HTERT RPE-1 (cell line): ENCODE results near the gene CXCR5.

Source experiments
- in situ Hi-C: fragments of 300-500 bp; cut with MboI; formaldehyde crosslinking; loops from 4 replicates; pipeline ENCODE4 v1.14.3; 2020; ENCODE audit warnings: low sequenced_read_pairs

Gene CXCR5

DNA sequence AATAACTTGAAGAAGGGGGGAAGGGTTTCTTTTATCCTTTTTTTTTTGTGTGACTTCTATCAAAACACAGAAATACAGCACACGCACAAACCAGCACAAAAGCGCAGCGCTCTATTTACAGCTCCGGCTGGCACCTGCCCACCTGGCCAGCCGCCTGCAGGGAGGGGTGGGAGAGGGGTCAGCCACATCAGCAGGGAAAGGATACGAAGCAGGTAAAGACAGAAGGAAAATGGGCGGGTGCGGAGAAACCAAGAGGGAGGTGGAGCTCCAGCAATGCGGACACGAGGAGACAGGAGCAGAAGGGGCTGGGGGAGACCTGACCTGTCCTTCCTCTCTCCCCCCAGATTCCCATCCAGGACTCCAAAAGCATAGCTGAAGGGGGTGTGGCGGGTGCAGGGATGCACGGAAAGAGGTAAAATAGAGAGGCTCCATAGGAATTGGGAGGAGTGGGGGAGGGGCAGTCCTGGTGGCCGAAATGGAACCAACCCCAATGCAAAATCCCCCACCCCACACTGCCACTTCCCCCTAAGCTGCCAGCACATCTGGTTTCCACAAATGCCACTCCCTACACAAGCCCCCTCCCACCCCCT lies 14.1 kb downstream of the CXCR5 start:
- in situ Hi-C loops: no loop called here

- in situ Hi-C loops: no loop called here
Measured at GRCh38 chr11:118898400-118899295, 15.0 kb downstream of the CXCR5 start.

DNA sequence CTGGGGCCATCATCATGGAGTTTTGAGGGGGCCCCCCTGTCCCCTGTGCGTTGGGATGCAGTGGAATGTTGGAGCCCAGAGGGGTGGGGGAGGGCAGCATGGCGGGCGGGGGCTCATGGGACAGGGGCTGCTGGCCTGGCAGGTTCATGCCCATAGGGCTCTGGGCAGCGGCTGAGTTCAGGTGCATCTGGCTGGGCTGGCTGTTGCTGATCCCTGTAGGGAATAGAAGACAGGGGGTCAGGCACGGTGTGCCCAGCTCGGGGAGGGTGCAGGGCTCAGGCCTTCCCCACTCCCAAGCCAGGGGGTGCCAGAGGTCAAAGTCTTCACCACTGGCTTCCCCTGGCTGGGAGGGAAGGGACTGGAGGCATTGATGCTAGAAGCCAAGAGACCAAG lies 15.6 kb downstream of the CXCR5 start:
- in situ Hi-C loops: no loop called here

GRCh38 chr11:118899706-118900360 lies 16.1 kb downstream of the CXCR5 start:
- in situ Hi-C loops: no loop called here

- in situ Hi-C loops: no loop called here
Measured at GRCh38 chr11:118900535-118901384, 17.1 kb downstream of the CXCR5 start.

- in situ Hi-C loops: no loop called here
Measured at GRCh38 chr11:118901494-118902335, 18.0 kb downstream of the CXCR5 start.

DNA sequence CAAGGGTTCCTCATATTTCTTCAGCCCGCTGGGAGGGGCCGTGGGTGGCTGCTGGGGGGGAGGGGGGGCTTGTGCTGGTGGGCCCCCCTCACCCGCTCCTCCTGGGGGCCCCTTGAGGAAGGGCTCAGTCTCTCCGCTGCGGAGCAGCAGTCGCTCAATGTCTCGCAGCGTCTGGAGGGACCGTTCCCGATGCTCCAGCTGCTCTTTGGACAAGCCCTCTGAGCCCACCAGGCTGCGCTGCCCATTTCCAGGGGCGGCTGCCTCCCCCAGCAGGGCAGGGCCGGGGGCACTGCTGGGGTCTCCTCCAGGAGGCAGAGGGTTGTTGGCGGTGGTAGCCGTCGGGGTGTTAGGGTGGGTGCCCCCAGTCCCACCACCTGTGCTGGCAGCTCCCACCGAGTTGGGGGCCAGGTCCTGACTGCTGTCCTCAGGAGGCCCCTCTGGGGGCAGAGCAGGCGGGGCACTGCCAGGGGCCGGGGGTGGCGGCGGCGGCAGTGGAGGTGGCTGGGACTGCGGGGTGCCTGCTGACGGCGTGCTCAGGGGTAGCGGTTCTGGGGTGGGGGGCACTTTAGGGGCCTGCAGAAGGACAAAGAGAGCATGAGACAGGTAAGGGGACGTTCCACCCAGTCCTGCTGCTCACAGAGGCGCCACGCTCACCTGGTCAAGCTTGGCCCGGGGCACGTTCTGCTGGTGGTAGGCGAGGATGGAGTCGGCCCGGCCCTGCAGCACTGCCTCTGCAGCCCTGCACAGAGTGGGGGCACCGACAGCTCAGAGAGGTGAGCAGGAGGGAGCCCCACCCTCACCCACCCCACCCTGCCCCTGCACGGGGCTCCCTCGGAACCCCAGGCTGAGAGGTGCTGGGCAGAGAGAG lies 18.9 kb downstream of the CXCR5 start:
- in situ Hi-C loops: no loop called here

- in situ Hi-C loops: no loop called here
Measured at GRCh38 chr11:118903204-118904015, 19.7 kb downstream of the CXCR5 start.

- in situ Hi-C loops: no loop called here
Measured at GRCh38 chr11:118907051-118908042, 23.7 kb downstream of the CXCR5 start.

- in situ Hi-C loops: no loop called here
Measured at GRCh38 chr11:118908264-118908663, 24.6 kb downstream of the CXCR5 start.

- in situ Hi-C loops: no loop called here
Measured at GRCh38 chr11:118908901-118909618, 25.4 kb downstream of the CXCR5 start.

GRCh38 chr11:118909619-118910308 lies 26.1 kb downstream of the CXCR5 start:
- in situ Hi-C loops: no loop called here

GRCh38 chr11:118910309-118911112 lies 26.8 kb downstream of the CXCR5 start:
- in situ Hi-C loops: no loop called here

DNA sequence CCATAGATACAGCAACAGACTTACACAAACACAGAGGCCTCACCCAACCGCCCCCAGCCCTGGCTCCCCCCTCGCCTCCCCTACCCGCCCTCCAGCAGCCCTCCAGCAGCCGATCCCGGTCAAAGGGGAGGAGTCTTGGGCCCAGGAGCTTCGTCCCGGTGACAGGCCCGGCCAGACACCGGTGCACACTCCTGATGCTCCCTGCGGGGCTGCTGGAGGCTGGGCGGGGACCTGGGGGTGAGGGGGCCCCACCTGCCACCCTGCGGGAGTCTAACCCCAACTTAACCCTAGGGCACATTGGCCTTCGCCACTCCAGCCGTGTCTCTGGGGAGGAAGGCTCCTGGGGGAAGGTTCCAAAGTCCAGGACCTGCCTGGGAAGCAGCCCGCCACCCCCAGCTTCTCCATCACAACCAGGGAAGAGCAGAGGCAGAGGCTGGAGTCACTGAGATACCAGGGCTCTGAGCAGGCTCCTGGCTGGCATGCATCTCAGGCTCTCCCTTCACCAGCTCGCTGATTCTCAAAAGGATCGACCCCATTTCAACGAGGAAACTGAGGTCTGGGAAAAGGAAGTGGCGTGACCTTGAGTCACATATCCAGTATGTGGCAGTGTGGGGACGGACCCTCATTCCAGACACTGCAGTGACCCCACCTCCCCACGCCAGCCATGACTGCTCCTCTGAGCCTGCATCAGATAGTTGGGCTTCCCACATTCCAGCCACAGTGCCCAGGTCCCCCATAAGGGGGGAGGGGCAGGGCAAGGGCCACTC lies 27.6 kb downstream of the CXCR5 start:
- in situ Hi-C loops: no loop called here
